Right kidney (tissue), 1 donor: ENCODE results near the gene ESYT1.
A peak's percentile ranks its signal among the peaks of the same experiment; 100 is the strongest.

Experiments used
- DNase-seq: peaks from one replicate; pipeline ENCODE4 v3.0.0-alpha.2; 2016

ESYT1 gene

DNA sequence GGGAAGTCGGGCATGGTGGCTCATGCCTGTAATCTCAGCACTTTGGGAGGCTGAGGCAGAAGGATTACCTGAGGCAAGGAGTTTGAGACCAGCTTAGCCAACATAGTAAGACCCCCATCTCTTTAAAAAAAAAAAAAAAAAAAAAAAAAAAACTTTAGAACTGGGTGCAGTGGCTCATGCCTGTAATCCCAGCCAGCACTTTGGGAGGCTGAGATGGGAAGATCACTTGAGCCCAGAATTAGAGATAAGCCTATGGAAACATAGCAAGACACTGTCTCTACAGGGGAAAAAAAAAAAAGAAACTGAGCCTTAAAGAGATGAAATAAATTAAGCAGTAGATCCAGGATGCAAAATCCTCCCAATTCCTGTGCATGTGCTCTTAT, 25.4 kb upstream of the ESYT1 start:
- no peak for DNase-seq

DNA sequence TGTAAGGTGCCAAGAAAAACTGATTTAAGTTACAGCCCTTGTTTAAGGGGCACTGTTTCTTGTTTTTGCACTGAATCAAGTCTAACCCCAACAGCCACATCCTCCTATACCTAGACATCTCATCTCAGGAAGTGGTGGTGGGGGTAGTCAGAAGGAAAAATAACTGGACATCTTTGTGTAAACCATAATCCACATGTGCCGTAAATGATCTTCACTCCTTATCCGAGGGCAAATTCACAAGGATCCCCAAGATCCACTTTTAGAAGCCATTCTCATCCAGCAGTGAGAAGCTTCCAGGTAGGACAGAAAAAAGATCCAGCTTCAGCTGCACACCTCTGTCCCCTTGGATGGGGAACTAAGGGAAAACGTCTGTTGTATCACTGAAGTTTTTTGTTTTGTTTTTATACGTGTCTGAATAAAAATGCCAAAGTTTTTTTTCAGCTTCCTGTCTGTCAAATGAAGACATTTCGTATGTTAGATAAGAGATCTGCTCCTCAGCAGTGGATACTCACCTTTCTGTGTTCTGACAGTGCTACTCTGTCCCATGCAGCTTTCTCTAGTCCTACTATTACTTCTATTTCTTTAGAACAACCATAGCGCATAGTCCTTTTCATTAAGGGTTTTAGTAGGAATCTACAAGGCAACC, 24.9 kb upstream of the ESYT1 start:
- DNase-seq: no peak

DNA sequence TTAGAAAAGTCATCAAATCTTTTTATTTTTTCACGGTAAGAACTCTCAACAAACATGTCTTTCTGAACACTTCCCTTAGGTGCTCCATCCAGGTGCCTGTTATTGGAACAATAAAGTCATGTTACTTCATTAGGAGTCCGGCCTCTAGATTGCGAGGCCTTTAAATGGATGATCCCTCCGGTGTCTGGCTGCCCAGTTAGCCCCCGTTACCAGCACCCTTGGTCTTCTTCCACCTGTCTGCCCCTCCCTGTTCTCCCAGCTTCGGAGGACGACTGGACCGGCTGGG, 24.3 kb upstream of the ESYT1 start:
- DNase-seq: no peak

- peak; percentile 85 for DNase-seq
Observed at GRCh38 chr12:56104109-56104814, 23.8 kb upstream of the ESYT1 start, which contains the start of gene PA2G4. PA2G4 (plus strand) TSS chr12:56104559; CDS start chr12:56104738, 179 bp downstream.

- DNase-seq: no peak
Observed at GRCh38 chr12:56104815-56105608, 23.1 kb upstream of the ESYT1 start.

- DNase-seq: no peak
Observed at GRCh38 chr12:56105609-56105902, 22.5 kb upstream of the ESYT1 start.

DNA sequence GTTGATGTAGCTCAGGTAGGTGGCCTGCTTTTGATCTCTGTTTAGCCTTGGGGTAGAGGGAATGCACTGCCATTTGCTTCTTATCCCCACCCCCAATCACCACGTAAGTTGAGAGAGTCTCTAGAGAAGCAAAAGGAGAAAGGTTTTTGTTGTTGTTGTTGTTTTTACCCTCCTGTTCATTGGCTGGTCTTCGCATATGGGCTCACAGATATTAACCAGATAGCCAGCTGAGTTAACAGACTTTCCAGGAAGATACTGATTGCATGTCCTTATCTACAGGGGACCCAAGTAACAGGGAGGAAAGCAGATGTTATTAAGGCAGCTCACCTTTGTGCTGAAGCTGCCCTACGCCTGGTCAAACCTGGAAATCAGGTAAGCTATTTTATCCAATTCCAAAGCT, 20.8 kb upstream of the ESYT1 start:
- DNase-seq: no peak

DNA sequence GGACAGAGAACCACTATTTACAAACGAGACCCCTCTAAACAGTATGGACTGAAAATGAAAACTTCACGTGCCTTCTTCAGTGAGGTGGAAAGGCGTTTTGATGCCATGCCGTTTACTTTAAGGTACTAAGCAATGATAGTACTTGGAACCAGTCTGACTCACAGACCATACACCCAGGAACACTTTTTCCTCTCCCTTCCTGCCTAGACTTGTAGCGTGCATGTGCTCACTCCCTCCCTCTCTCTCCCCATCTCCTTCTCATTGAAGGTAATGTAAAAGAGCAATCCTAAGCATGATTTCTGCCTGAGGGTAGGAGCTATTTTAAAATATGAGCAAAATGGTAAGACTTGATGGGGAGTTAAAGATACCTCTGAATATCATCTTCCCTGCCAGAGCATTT, 17.5 kb upstream of the ESYT1 start:
- DNase-seq: no peak

DNA sequence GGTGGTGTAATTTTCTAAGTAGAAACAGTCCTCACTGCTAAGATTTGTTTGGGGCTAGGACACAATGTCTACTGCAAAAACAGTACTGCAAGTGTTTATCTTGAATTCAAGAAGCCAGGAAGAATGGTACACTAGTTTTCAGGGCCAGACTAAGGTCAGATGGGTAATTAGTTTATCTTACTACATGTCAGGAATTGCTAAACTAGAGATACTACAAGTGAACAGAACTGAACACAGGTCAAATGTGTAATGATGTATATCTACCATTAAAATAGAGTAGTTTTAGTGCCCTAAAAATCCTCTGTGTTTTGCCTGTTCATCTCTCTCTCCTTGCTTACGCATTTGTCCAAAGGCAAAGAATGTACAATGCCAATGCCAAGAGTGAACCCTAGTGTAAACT, 14.0 kb upstream of the ESYT1 start:
- DNase-seq: no peak

DNA sequence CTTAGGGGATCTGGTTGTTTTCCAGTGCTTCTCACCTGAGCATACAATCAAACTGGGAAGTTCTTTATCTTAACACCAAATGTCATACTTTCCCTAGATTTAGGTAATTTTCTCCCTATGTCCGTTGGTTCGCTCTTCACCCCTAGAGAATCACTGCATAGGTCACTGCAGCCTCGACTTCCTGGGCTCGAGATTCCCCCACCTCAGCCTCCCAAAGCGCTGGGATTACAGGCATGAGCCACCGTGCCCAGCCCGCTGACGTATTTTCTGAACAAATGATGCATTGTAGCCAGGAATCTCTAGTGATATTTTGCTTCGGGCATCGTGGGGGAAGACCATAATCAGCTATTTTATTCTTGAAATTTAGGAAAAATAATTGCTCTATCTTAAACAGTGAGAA, 12.7 kb upstream of the ESYT1 start:
- no peak for DNase-seq

DNA sequence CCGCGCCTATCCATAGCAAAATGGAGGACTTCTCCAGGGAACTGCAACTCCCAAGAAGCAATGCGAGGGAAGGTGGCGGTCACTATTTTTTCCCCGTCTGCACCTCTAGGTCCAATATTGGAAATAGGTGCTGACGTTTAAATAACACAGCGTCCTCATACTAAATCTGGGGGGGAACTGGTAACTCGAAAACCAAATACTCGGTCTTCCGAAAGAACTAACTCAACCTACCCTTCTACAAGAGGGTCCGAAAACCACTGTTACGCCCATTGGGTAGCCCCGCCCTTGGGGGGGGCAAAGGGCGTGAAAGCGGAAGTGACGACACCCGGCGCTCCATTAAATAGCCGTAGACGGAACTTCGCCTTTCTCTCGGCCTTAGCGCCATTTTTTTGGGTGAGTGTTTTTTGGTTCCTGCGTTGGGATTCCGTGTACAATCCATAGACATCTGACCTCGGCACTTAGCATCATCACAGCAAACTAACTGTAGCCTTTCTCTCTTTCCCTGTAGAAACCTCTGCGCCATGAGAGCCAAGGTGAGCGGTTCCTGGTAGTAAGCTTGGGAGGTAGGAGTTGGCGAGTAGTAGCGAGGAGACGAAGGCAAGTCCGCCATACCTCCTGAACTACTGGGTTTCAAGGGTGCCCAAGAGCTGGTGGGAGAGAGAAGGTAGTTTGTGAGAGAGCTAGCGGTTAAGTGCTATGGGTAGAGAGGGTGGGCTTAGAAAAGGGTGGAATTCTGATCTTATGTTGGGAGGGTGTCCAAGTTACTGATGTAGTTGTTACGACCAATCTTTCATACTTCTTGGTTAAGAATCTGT, 11.6 kb upstream of the ESYT1 start, which contains the start of gene RPL41:
Gene RPL41 (plus strand): TSS at position 367 of the 815 bp plus-strand sequence.
- DNase-seq: peak; percentile 99

- DNase-seq: peak; percentile 25
Observed at GRCh38 chr12:56117082-56117706, 10.9 kb upstream of the ESYT1 start.

DNA sequence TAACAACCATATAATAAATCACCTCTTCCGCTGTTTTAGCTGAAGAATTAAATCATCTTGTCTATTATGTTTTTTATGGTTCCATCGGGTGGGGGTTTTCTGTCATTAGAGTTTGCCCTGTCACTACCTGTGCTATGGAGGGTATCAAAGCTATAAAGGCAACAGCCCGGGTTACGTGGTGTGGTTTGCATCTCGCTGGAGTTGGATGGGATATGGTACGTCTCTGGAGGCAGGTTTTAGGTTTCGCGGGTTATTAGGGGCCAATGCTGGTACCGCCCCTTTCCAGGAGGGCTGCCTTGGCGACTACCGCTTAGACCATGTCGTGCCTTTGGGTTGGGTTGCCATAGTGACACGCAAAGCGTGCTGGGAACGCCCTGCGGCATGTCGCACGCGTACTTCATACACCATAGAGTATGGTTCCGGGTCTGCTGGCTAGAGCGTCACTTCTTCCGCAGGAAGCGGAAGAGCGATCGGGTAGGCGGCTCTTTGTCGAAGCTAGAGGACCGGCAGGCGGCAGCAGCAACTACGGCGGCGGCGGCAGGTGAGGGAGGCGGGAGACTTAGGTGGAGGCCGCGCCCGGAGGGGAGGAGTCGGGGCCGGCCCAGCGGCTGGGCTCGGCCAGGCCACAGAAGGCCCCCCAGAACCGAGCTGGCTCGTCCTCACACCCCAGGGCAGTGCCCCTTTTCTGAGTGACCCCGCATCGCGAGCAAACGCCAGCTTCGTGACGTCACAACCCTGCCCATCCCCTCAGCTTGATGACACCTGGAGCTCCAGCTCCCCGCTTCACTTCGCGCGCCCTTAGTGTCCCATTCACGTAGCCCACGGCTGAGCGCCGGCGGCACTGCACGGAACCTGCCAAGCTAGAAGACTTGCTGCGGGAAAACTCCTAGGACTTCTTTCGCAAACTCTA, 10.0 kb upstream of the ESYT1 start, which contains the start of gene ZC3H10:
Gene ZC3H10 (plus strand): TSS at position 489 of the 910 bp plus-strand sequence. CDS start 2,297 bp downstream, outside the sequence.
- peak; percentile 95 for DNase-seq

DNA sequence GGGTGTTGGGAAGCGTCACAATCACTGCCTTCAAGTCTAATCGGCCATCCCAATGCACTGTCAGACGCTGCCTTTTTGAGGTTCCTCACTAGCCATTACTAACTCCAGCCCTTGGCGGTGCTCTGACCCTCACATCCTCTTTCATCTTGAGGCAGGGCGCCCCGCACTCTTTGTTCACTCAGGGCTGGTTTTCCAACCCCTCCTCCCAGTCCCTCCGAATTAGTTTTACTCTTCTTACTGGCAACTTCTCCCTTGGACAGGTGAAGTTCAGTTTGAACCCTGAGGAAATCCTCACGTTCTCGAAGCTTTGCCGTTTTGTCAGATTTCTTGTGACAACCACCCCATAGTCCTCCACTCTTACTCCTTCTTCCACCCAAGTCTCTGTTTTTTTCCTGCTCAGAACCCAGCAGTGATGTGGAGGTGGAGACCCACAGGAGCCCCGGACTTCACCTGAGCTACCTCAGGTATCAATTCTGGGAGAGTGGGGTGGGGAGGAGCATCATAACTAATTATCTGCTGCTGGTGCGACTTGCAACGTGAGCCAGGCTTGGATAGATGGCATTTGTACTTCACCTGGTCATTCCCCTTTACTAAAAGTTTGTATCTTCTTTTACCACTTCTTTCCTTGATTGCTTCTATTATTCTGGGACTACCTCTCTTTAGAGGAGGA, 9.2 kb upstream of the ESYT1 start:
- DNase-seq: peak; percentile 51

DNA sequence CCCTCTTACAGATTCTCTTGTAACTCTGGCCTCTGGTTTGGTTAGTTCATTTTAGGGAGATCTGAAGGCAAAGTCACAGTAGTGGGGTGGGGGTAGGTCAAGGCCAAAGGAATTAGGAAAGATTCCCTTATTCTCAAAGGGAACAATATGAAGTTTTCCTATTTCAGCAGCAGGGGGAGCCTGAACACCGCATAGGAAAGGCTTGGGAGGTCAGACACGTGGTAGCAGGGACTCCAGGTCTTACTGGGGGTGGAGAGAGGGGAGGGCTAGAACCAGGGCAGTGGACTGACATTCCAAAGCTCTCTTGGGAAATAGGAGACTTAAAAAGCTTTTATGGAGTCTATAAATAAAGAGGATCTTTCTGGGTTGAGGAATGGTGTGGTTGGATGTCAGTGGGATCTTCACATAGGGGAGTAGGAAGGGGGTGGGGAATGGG, 8.7 kb upstream of the ESYT1 start:
- peak; percentile 56 for DNase-seq

GRCh38 chr12:56120158-56120846, 7.8 kb upstream of the ESYT1 start:
- DNase-seq: no peak

GRCh38 chr12:56121204-56121870, 6.7 kb upstream of the ESYT1 start:
- no peak for DNase-seq

- DNase-seq: no peak
Observed at GRCh38 chr12:56122637-56123036, 5.4 kb upstream of the ESYT1 start.

DNA sequence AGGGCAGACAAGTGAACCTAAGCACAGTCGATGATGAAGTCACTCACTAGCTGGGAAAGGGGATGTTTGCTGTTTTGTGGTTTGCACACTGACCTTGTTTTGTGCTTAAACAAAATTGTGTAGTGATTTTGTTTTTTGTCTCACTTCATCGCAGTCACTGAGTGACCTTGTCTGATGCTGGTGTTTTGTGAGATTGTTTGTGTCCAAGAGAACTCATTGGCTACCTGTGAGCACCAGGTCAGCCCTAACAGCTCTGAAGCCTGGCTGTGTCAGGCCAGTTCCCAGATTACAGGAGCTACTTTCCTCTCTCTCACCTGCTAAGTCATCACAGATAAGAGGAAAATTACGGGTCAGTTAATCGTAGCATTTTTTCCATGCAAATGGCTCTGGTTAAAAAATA, 3.9 kb upstream of the ESYT1 start:
- DNase-seq: no peak
